Activated naive CD8-positive, alpha-beta T cell treated with anti-CD3 and anti-CD28 coated beads for 36 hours (primary cell): ENCODE results near the gene KDM5A. TPM values are rescaled to one million over a fixed set of nuclear protein-coding genes. Genes with fewer than 3 reads are reported as not detected.
"Not testable (repeated sequence)": the region's sequence is repeated elsewhere in the genome, so short reads cannot be mapped to it uniquely, and the experiment has no call there.

Experiments
- DNase-seq: peaks from one replicate; pipeline ENCODE4 v3.0.0; 2021
- H3K27ac Mint-ChIP-seq: one replicate; pipeline ENCODE4 v1.8.0; 2022; ENCODE audit warnings: mild to moderate bottlenecking, moderate library complexity, mixed read lengths
- H3K27me3 Mint-ChIP-seq: one replicate; pipeline ENCODE4 v1.8.0; 2022; ENCODE audit warnings: mild to moderate bottlenecking, mixed read lengths
- H3K36me3 Mint-ChIP-seq: one replicate; pipeline ENCODE4 v1.8.0; 2021; ENCODE audit warnings: mild to moderate bottlenecking, mixed read lengths
- H3K4me1 Mint-ChIP-seq: one replicate; pipeline ENCODE4 v1.8.0; 2021; ENCODE audit warnings: mixed read lengths
- H3K4me3 Mint-ChIP-seq: one replicate; pipeline ENCODE4 v1.8.0; 2022; ENCODE audit warnings: mild to moderate bottlenecking, moderate library complexity, mixed read lengths
- H3K9me3 Mint-ChIP-seq: one replicate; pipeline ENCODE4 v1.8.0; 2022; ENCODE audit warnings: mixed read lengths
- total RNA-seq, 2 experiments: library from RNA; stranded (reverse); gene quantifications; one replicate each; pipeline ENCODE4 v1.2.3, GENCODE V29; 2021

The KDM5A gene
- total RNA-seq, 2 experiments from 2014 or later: 50.3 to 58.3 TPM

GRCh38 chr12:359091-359490 lies 30.0 kb downstream of the KDM5A start:
- Mint-ChIP-seq H3K9me3 (no peaks in the 10 kb centered on the region), H3K27me3 (no peaks in the 10 kb centered on the region), H3K36me3 (peaks cover 57% of the 10 kb centered on the region), H3K4me3 (no peak overlapping the region), H3K4me1 (peaks cover 14% of the 10 kb centered on the region), H3K27ac (peak overlapping the region; percentile 74)
- DNase-seq: no peak

GRCh38 chr12:356276-356988 lies 32.7 kb downstream of the KDM5A start:
- H3K9me3 Mint-ChIP-seq: no peaks in the 10 kb centered on the region
- no peak overlapping the region for H3K4me3 Mint-ChIP-seq
- no peak overlapping the region for H3K27ac Mint-ChIP-seq
- peaks cover 14% of the 10 kb centered on the region for H3K4me1 Mint-ChIP-seq
- peaks cover 56% of the 10 kb centered on the region for H3K36me3 Mint-ChIP-seq
- no peaks in the 10 kb centered on the region for H3K27me3 Mint-ChIP-seq
- DNase-seq: no peak

- not testable (repeated sequence) for H3K27ac Mint-ChIP-seq
These were observed 37.9 kb downstream of the KDM5A start for GRCh38 chr12:351197-351596.

GRCh38 chr12:349625-350024 lies 39.5 kb downstream of the KDM5A start:
- H3K27ac Mint-ChIP-seq, H3K27me3 Mint-ChIP-seq, DNase-seq, H3K4me3 Mint-ChIP-seq, H3K9me3 Mint-ChIP-seq: not testable (repeated sequence)
- Mint-ChIP-seq H3K4me1 (peaks cover 12% of the 10 kb centered on the region), H3K36me3 (peaks cover 71% of the 10 kb centered on the region)

More at GRCh38 chr12:351197-351596, 37.9 kb downstream of the KDM5A start:
- H3K9me3 Mint-ChIP-seq, H3K4me1 Mint-ChIP-seq, H3K4me3 Mint-ChIP-seq, DNase-seq, H3K27me3 Mint-ChIP-seq: not testable (repeated sequence)
- peaks cover 64% of the 10 kb centered on the region for H3K36me3 Mint-ChIP-seq

- not testable (repeated sequence) for H3K27ac Mint-ChIP-seq, DNase-seq, H3K27me3 Mint-ChIP-seq, H3K9me3 Mint-ChIP-seq, H3K4me3 Mint-ChIP-seq
- Mint-ChIP-seq H3K4me1 (peaks cover 14% of the 10 kb centered on the region), H3K36me3 (peaks cover 76% of the 10 kb centered on the region)
These were observed 46.1 kb downstream of the KDM5A start for GRCh38 chr12:343036-343435.

GRCh38 chr12:337039-337438 lies 52.1 kb downstream of the KDM5A start:
- Mint-ChIP-seq H3K4me3 (no peak overlapping the region), H3K4me1 (peaks cover 4% of the 10 kb centered on the region), H3K9me3 (no peaks in the 10 kb centered on the region), H3K27me3 (no peaks in the 10 kb centered on the region), H3K27ac (no peak overlapping the region), H3K36me3 (peaks cover 37% of the 10 kb centered on the region)
- no peak for DNase-seq

GRCh38 chr12:334125-334524 lies 55.0 kb downstream of the KDM5A start:
- Mint-ChIP-seq H3K9me3 (no peaks in the 10 kb centered on the region), H3K27me3 (no peaks in the 10 kb centered on the region), H3K4me1 (peaks cover 7% of the 10 kb centered on the region), H3K4me3 (no peak overlapping the region), H3K27ac (no peak overlapping the region), H3K36me3 (peaks cover 28% of the 10 kb centered on the region)
- DNase-seq: no peak

GRCh38 chr12:332581-333205 lies 56.4 kb downstream of the KDM5A start:
- no peaks in the 10 kb centered on the region for H3K27me3 Mint-ChIP-seq

GRCh38 chr12:331287-331686 lies 57.8 kb downstream of the KDM5A start:
- peaks cover 24% of the 10 kb centered on the region for H3K36me3 Mint-ChIP-seq
- no peak overlapping the region for H3K4me3 Mint-ChIP-seq
- H3K27me3 Mint-ChIP-seq: no peaks in the 10 kb centered on the region
- H3K4me1 Mint-ChIP-seq: peaks cover 11% of the 10 kb centered on the region
- no peak overlapping the region for H3K27ac Mint-ChIP-seq
- no peak for DNase-seq
- no peaks in the 10 kb centered on the region for H3K9me3 Mint-ChIP-seq

More at GRCh38 chr12:332581-333205, 56.4 kb downstream of the KDM5A start:
- no peak for DNase-seq
- Mint-ChIP-seq H3K27ac (no peak overlapping the region), H3K36me3 (peaks cover 25% of the 10 kb centered on the region), H3K4me3 (no peak overlapping the region), H3K9me3 (no peaks in the 10 kb centered on the region), H3K4me1 (peaks cover 11% of the 10 kb centered on the region)

GRCh38 chr12:325906-326305 lies 63.2 kb downstream of the KDM5A start:
- H3K27ac Mint-ChIP-seq: peak overlapping the region; percentile 11
- H3K4me3 Mint-ChIP-seq: no peak overlapping the region
- peaks cover 9% of the 10 kb centered on the region for H3K4me1 Mint-ChIP-seq
- DNase-seq: no peak
- peaks cover 18% of the 10 kb centered on the region for H3K36me3 Mint-ChIP-seq
- H3K9me3 Mint-ChIP-seq: no peaks in the 10 kb centered on the region
- H3K27me3 Mint-ChIP-seq: no peaks in the 10 kb centered on the region

- H3K27ac Mint-ChIP-seq: peak overlapping the region; percentile 18
- no peaks in the 10 kb centered on the region for H3K27me3 Mint-ChIP-seq
- H3K4me1 Mint-ChIP-seq: peaks cover 4% of the 10 kb centered on the region
- DNase-seq: no peak
- no peaks in the 10 kb centered on the region for H3K9me3 Mint-ChIP-seq
- H3K4me3 Mint-ChIP-seq: no peak overlapping the region
- peaks cover 15% of the 10 kb centered on the region for H3K36me3 Mint-ChIP-seq
These were observed 65.6 kb downstream of the KDM5A start for GRCh38 chr12:323507-323906.

- Mint-ChIP-seq H3K4me1 (no peaks in the 10 kb centered on the region), H3K27me3 (no peaks in the 10 kb centered on the region), H3K4me3 (no peak overlapping the region), H3K36me3 (peaks cover 22% of the 10 kb centered on the region), H3K27ac (no peak overlapping the region), H3K9me3 (no peaks in the 10 kb centered on the region)
- no peak for DNase-seq
These were observed 67.4 kb downstream of the KDM5A start for GRCh38 chr12:321606-322326.

GRCh38 chr12:318759-319515 lies 70.2 kb downstream of the KDM5A start:
- Mint-ChIP-seq H3K27ac (no peak overlapping the region), H3K36me3 (peaks cover 29% of the 10 kb centered on the region), H3K9me3 (no peaks in the 10 kb centered on the region), H3K4me1 (peaks cover 6% of the 10 kb centered on the region), H3K4me3 (no peak overlapping the region), H3K27me3 (no peaks in the 10 kb centered on the region)
- DNase-seq: no peak

GRCh38 chr12:308511-308910 lies 80.6 kb downstream of the KDM5A start:
- Mint-ChIP-seq H3K4me1 (peaks cover 7% of the 10 kb centered on the region), H3K27ac (no peak overlapping the region), H3K36me3 (peaks cover 52% of the 10 kb centered on the region), H3K4me3 (no peak overlapping the region), H3K27me3 (no peaks in the 10 kb centered on the region), H3K9me3 (no peaks in the 10 kb centered on the region)
- DNase-seq: no peak

GRCh38 chr12:307406-307805 lies 81.7 kb downstream of the KDM5A start:
- Mint-ChIP-seq H3K4me1 (peaks cover 15% of the 10 kb centered on the region), H3K27ac (no peak overlapping the region), H3K9me3 (peaks cover 8% of the 10 kb centered on the region), H3K27me3 (no peaks in the 10 kb centered on the region), H3K36me3 (peaks cover 59% of the 10 kb centered on the region), H3K4me3 (no peak overlapping the region)
- DNase-seq: no peak
